ENCODE results near the gene HACE1.
"Not testable (repeated sequence)": the region's sequence is repeated elsewhere in the genome, so short reads cannot be mapped to it uniquely, and the experiment has no call there.

GRCh38 chr6:104847721-104848120 lies 12.0 kb downstream of the HACE1 start:
- TF ChIP-seq CTCF, POLR2AphosphoS5, POLR2A, EP300 (IDR thresholded peaks at IDR 0.05): not testable (repeated sequence)

Measured in sigmoid colon (tissue), 4 donors.